ENCODE data around the gene TTLL10. TPM values are rescaled to one million over a fixed set of nuclear protein-coding genes. Genes with fewer than 3 reads are reported as not detected.

The TTLL10 gene
- polyA plus RNA-seq, 1 of the 3 experiments (the other 2 are of a cell fraction): not detected

- Histone ChIP-seq H3K4me3 (ENCODE audit: low read depth in 2 of 2, low read length in 1 of 2) (no peak overlapping the region), H3F3A (replicated peaks; ENCODE audit: insufficient read depth) (no peaks in the 10 kb centered on the region), H2AFZ (ENCODE audit: low read depth) (no peak overlapping the region), H3K27me3 (ENCODE audit: insufficient read depth) (no peaks in the 10 kb centered on the region), H3K9me2 (no peaks in the 10 kb centered on the region), H3K9me3 (no peaks in the 10 kb centered on the region), H3K79me2 (ENCODE audit: insufficient read depth) (no peaks in the 10 kb centered on the region), H3K9ac (no peak overlapping the region), H3K36me3 (replicated peaks in 1 of 2; ENCODE audit: control insufficient read depth in 1 of 2, insufficient read depth in 2 of 2, low read length in 1 of 2) (no peaks in the 10 kb centered on the region), H4K20me1 (ENCODE audit: insufficient read depth) (no peaks in the 10 kb centered on the region), H3K4me2 (no peak overlapping the region), H3K4me1 (ENCODE audit: control insufficient read depth in 1 of 2, insufficient read depth in 2 of 2, low read depth in 1 of 2, low read length in 1 of 2) (no peaks in the 10 kb centered on the region), H3K27ac (ENCODE audit: low read depth in 2 of 2, low read length in 1 of 2) (no peak overlapping the region)
- peak; percentile 33 for DNase-seq
- ChIA-PET CTCF (interaction anchor here (0.6 kb wide), 1 partner anchor 220 kb away, joined by 3 read pairs; the partner anchor contains the start of gene CCNL2), POLR2A (no interaction called here)
- no CpG with 5 or more reads among the region's 25 CpGs for WGBS (ENCODE audit: low lambda C conversion rate)
- TF ChIP-seq REST (IDR thresholded peaks at IDR 0.05; ENCODE audit: low read depth, low read length) (no peak), CTCF (IDR thresholded peaks at IDR 0.05) (no peak), POLR2AphosphoS5 (IDR thresholded peaks at IDR 0.05; ENCODE audit: low read depth, low read length) (no peak), JUND (IDR thresholded peaks at IDR 0.05) (no peak), TCF12 (IDR thresholded peaks at IDR 0.05) (no peak), USF2 (IDR thresholded peaks at IDR 0.05; ENCODE audit: borderline replicate concordance, low read depth, low read length) (no peak), NRF1 (IDR thresholded peaks at IDR 0.05; ENCODE audit: low read depth, low read length) (no peak), USF1 (IDR thresholded peaks at IDR 0.05; ENCODE audit: borderline replicate concordance, low read depth) (no peak), RCOR1 (IDR thresholded peaks at IDR 0.05; ENCODE audit: low read length) (no peak), TEAD4 (IDR thresholded peaks at IDR 0.05; ENCODE audit: borderline replicate concordance, insufficient read depth) (no peak), SIN3A (IDR thresholded peaks at IDR 0.05; ENCODE audit: borderline replicate concordance, low read depth, low read length) (no peak), SMC3 (IDR thresholded peaks at IDR 0.05; ENCODE audit: low read depth, low read length) (no peak), GABPA (IDR thresholded peaks at IDR 0.05; ENCODE audit: low read depth) (no peak)
- TF ChIP-seq, protein P1, sequence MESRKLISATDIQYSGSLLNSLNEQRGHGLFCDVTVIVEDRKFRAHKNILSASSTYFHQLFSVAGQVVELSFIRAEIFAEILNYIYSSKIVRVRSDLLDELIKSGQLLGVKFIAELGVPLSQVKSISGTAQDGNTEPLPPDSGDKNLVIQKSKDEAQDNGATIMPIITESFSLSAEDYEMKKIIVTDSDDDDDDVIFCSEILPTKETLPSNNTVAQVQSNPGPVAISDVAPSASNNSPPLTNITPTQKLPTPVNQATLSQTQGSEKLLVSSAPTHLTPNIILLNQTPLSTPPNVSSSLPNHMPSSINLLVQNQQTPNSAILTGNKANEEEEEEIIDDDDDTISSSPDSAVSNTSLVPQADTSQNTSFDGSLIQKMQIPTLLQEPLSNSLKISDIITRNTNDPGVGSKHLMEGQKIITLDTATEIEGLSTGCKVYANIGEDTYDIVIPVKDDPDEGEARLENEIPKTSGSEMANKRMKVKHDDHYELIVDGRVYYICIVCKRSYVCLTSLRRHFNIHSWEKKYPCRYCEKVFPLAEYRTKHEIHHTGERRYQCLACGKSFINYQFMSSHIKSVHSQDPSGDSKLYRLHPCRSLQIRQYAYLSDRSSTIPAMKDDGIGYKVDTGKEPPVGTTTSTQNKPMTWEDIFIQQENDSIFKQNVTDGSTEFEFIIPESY (IDR thresholded peaks at IDR 0.05; ENCODE audit: borderline replicate concordance, low read depth): no peak
- TF ChIP-seq, protein P2, sequence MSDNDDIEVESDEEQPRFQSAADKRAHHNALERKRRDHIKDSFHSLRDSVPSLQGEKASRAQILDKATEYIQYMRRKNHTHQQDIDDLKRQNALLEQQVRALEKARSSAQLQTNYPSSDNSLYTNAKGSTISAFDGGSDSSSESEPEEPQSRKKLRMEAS (IDR thresholded peaks at IDR 0.05; ENCODE audit: low read depth): no peak
- TF ChIP-seq, protein P3, sequence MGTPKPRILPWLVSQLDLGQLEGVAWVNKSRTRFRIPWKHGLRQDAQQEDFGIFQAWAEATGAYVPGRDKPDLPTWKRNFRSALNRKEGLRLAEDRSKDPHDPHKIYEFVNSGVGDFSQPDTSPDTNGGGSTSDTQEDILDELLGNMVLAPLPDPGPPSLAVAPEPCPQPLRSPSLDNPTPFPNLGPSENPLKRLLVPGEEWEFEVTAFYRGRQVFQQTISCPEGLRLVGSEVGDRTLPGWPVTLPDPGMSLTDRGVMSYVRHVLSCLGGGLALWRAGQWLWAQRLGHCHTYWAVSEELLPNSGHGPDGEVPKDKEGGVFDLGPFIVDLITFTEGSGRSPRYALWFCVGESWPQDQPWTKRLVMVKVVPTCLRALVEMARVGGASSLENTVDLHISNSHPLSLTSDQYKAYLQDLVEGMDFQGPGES (IDR thresholded peaks at IDR 0.05; ENCODE audit: low read depth, low read length): no peak
Measured at GRCh38 chr1:1179346-1179982, 5.8 kb downstream of the TTLL10 start.

Measured in SK-N-SH (cell line).